NB4 (cell line): ENCODE measurements around the gene MEX3A.

Experiments
- POLR2A ChIP-seq: IDR thresholded peaks from 2 replicates; pipeline ENCODE4 v1.6.1; 2011; ENCODE audit warnings: mild to moderate bottlenecking; ENCODE audit not compliant: insufficient read length; ENCODE audit errors: extremely low read depth
- TF ChIP-seq, protein P1 (sequence below): IDR thresholded peaks from one replicate; pipeline ENCODE4 v1.5.1; 2012; ENCODE audit warnings: low read depth, low read length

- TF ChIP-seq, protein P1, sequence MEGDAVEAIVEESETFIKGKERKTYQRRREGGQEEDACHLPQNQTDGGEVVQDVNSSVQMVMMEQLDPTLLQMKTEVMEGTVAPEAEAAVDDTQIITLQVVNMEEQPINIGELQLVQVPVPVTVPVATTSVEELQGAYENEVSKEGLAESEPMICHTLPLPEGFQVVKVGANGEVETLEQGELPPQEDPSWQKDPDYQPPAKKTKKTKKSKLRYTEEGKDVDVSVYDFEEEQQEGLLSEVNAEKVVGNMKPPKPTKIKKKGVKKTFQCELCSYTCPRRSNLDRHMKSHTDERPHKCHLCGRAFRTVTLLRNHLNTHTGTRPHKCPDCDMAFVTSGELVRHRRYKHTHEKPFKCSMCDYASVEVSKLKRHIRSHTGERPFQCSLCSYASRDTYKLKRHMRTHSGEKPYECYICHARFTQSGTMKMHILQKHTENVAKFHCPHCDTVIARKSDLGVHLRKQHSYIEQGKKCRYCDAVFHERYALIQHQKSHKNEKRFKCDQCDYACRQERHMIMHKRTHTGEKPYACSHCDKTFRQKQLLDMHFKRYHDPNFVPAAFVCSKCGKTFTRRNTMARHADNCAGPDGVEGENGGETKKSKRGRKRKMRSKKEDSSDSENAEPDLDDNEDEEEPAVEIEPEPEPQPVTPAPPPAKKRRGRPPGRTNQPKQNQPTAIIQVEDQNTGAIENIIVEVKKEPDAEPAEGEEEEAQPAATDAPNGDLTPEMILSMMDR, result no peak
- no peak for TF ChIP-seq POLR2A
Measured at GRCh38 chr1:156122519-156123355, 40.5 kb upstream of the MEX3A start.
